A673 (cell line): ENCODE data around the gene FOXN3. TPM values are rescaled to one million over a fixed set of nuclear protein-coding genes. Genes with fewer than 3 reads are reported as not detected.

Experiments used
- BruUV-seq: library from RNA; stranded (reverse); fragments of 400-500 nt; replicated peaks from 2 replicates; lab custom pipeline; 2021; lab: Mats Ljungman, UMichigan
- CTCF ChIA-PET: fragments of 300-600 bp; sonication (Branson Sonifier 250); formaldehyde crosslinking; loops from one replicate; lab custom pipeline; 2022; ENCODE audit warnings: antibody characterized with exemption; lab: Charles Lee
- POLR2A ChIA-PET: fragments of 300-600 bp; sonication (Branson Sonifier 250); formaldehyde crosslinking; loops from one replicate; lab custom pipeline; 2022; ENCODE audit warnings: antibody characterized with exemption; ENCODE audit not compliant: low non-redundant PET; lab: Charles Lee
- DNase-seq: peaks from one replicate; pipeline ENCODE4 v3.0.0-alpha.2; 2015; ENCODE audit warnings: low spot score
- H3K27ac ChIP-seq: fragments of 200-600 bp; sonication (generic); 2 replicates; pipeline ENCODE4 v1.5.1; 2016; ENCODE audit warnings: mixed run types, low read depth, mild to moderate bottlenecking, mixed read lengths, antibody characterized with exemption, low read length; ENCODE audit not compliant: poor library complexity, severe bottlenecking
- H3K27me3 ChIP-seq: fragments of 200-600 bp; sonication (generic); replicated peaks from 2 replicates; pipeline ENCODE4 v1.6.1; 2017; ENCODE audit warnings: mixed run types, low read depth, mild to moderate bottlenecking, mixed read lengths, antibody characterized with exemption, low read length; ENCODE audit not compliant: insufficient read depth, poor library complexity
- H3K36me3 ChIP-seq: fragments of 200-600 bp; sonication (generic); 2 replicates; pipeline ENCODE4 v1.6.1; 2016; ENCODE audit warnings: mixed run types, mild to moderate bottlenecking, mixed read lengths, antibody characterized with exemption, low read length; ENCODE audit not compliant: insufficient read depth, poor library complexity, severe bottlenecking
- H3K4me1 ChIP-seq: fragments of 200-600 bp; sonication (generic); 2 replicates; pipeline ENCODE4 v1.6.1; 2017; ENCODE audit warnings: mixed run types, mild to moderate bottlenecking, mixed read lengths, antibody characterized with exemption, low read length; ENCODE audit not compliant: insufficient read depth, poor library complexity, severe bottlenecking
- H3K4me3 ChIP-seq: fragments of 200-600 bp; sonication (generic); 2 replicates; pipeline ENCODE4 v1.5.1; 2016; ENCODE audit warnings: low read depth, mixed run types, mild to moderate bottlenecking, mixed read lengths, low read length; ENCODE audit not compliant: poor library complexity, severe bottlenecking
- H3K9me3 ChIP-seq: fragments of 200-600 bp; sonication (generic); 2 replicates; pipeline ENCODE4 v1.6.1; 2016; ENCODE audit warnings: mixed run types, low read depth, mild to moderate bottlenecking, mixed read lengths, antibody characterized with exemption, low read length; ENCODE audit not compliant: poor library complexity, severe bottlenecking
- CTCF ChIP-seq: fragments of 300-800, 200-600 bp; sonication (generic); conservative IDR thresholded peaks from 2 replicates; pipeline ENCODE4 v1.5.1; 2017; ENCODE audit warnings: low read depth, mild to moderate bottlenecking, antibody characterized with exemption, low read length, moderate library complexity, mixed read lengths
- EZH2 ChIP-seq: fragments of 200-600 bp; sonication (generic); IDR thresholded peaks from 2 replicates; pipeline ENCODE4 v1.6.1; 2017; ENCODE audit warnings: borderline replicate concordance, low read depth, mild to moderate bottlenecking, mixed read lengths, antibody characterized with exemption, low read length; ENCODE audit not compliant: poor library complexity, severe bottlenecking
- intact Hi-C: fragments of 100-400 bp; cut with micrococcal nuclease; formaldehyde crosslinking; loops from one replicate; pipeline ENCODE4 v1.10.0; 2022; ENCODE audit not compliant: unreplicated experiment
- total RNA-seq: library from RNA; stranded (reverse); gene quantifications from 2 replicates; pipeline ENCODE4 v1.2.3, GENCODE V29; 2021

FOXN3 gene
- total RNA-seq, 1 experiment from 2014 or later, result 15.3 TPM

- no TSS peak for BruUV-seq
- Histone ChIP-seq H3K27ac (no peak overlapping the region), H3K9me3 (no peaks in the 10 kb centered on the region), H3K27me3 (no peaks in the 10 kb centered on the region), H3K4me3 (no peak overlapping the region), H3K4me1 (no peaks in the 10 kb centered on the region), H3K36me3 (no peaks in the 10 kb centered on the region)
- no peak for TF ChIP-seq EZH2
- no peak for TF ChIP-seq CTCF
- DNase-seq, result no peak
- ChIA-PET CTCF (no interaction called here), POLR2A (no interaction called here)
- intact Hi-C loops, result no loop called here
Observed at GRCh38 chr14:89422181-89422951, 5.3 kb upstream of the FOXN3 start.

GRCh38 chr14:89420502-89420901 is 3.5 kb upstream of the FOXN3 start:
- POLR2A ChIA-PET, result no interaction called here
- Histone ChIP-seq H3K27me3 (no peaks in the 10 kb centered on the region), H3K4me3 (no peak overlapping the region), H3K4me1 (no peaks in the 10 kb centered on the region), H3K9me3 (no peaks in the 10 kb centered on the region), H3K27ac (no peak overlapping the region), H3K36me3 (no peaks in the 10 kb centered on the region)
- CTCF ChIA-PET, result no interaction called here
- DNase-seq, result no peak
- no TSS peak for BruUV-seq
- intact Hi-C loops, result no loop called here
- no peak for TF ChIP-seq CTCF
- TF ChIP-seq EZH2, result no peak

GRCh38 chr14:89419973-89420482 is 3.0 kb upstream of the FOXN3 start:
- ChIA-PET POLR2A (no interaction called here), CTCF (no interaction called here)
- no peak for DNase-seq
- peaks cover 4% of the 10 kb centered on the region for H3K4me1 ChIP-seq
- no peaks in the 10 kb centered on the region for H3K9me3 ChIP-seq
- no TSS peak for BruUV-seq
- H3K4me3 ChIP-seq, result no peak overlapping the region
- no peak overlapping the region for H3K27ac ChIP-seq
- intact Hi-C loops, result loop anchor here (5.0 to 10.0 kb wide), 4 partner anchors 115 to 495 kb away; no protein-coding TSS in a partner anchor
- no peaks in the 10 kb centered on the region for H3K36me3 ChIP-seq
- TF ChIP-seq EZH2 (no peak), CTCF (no peak)
- H3K27me3 ChIP-seq, result no peaks in the 10 kb centered on the region
